ENCODE data around the gene BID. TPM values are rescaled to one million over a fixed set of nuclear protein-coding genes. Genes with fewer than 3 reads are reported as not detected.

The BID gene
- total and polyA plus RNA-seq, 2 of the 8 experiments (the other 6 are each of a cell fraction or from before 2014, with no cell fraction given), result 39.3 to 114 TPM

DNA sequence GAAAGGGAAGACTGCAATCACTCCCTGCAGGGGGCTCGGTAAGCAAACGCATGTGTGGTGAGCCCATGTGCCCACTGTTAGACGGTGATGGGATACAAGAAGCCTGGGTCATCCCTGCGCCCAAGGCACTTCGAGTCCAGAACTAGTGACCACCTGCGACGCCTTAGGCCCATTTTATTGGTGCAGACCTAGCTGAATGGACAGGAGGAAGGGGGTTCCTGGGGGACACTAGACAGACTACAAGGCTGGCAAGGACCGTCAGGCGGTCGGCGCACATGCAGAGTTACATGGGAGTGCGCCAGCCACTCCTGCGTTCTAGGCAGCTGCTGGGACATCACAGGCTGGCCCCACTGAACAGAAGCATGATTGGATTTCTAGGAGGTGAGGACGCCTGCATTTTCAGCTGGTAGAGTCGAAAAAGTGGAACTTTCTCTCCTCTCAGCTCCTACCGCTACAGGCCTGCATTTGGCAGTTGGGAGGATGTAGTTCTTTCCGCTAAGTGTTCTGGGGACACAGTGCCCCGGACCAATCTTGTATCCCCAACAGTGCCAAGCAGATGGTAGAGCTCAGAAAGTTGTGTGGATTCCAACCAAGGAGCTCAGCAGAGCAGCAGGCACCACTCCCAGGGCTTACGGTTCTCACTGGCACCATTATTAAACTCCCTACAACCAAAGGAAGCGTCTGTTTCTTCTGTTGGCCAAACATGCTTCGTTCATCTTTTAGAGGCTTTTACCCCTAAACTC, 35.7 kb downstream of the BID start:
- WGBS, 2 experiments (ENCODE audit: extremely low coverage in 1 of 2, insufficient coverage in 1 of 2, insufficient read length in 1 of 2, insufficient replicate concordance in 2 of 2, low coverage in 1 of 2, low lambda C conversion rate in 2 of 2, missing lambda C conversion rate in 1 of 2), result 95% methylated on average over 21 of the region's 21 CpGs; no CpG with 5 or more reads in 1 of the 2 experiments
- Histone ChIP-seq H4K5ac (ENCODE audit: insufficient read length, low read depth, low read length) (no peak overlapping the region), H3K79me1 (ENCODE audit: low read depth, low read length) (no peaks in the 10 kb centered on the region), H4K91ac (replicated peaks; ENCODE audit: insufficient read length, low read length) (no peak overlapping the region), H3K79me2 (ENCODE audit: control insufficient read depth in 1 of 2, insufficient read depth in 2 of 2, low read length in 2 of 2) (no peaks in the 10 kb centered on the region), H3K27me3 (replicated peaks in 1 of 4; ENCODE audit: control insufficient read depth in 3 of 4, extremely low read depth in 1 of 4, insufficient read depth in 3 of 4, low read length in 3 of 4) (no peaks in the 10 kb centered on the region), H3K4me3 (ENCODE audit: extremely low read depth in 1 of 4, insufficient read depth in 2 of 4, low read depth in 3 of 4, low read length in 4 of 4) (no peak overlapping the region), H3K18ac (ENCODE audit: extremely low read depth, low read length) (no peak overlapping the region), H3K27ac (ENCODE audit: low read depth, low read length) (no peak overlapping the region), H3K4me1 (replicated peaks in 1 of 4; ENCODE audit: control insufficient read depth in 3 of 4, insufficient read depth in 4 of 4, low read length in 3 of 4) (peaks cover 0 to 7% (median 3%) of the 10 kb centered on the region in 4 experiments; a peak in 4 of 7 replicates), H3K9me3 (ENCODE audit: insufficient read depth in 2 of 2, low read depth in 1 of 2, low read length in 1 of 2) (no peaks in the 10 kb centered on the region), H3K36me3 (ENCODE audit: control insufficient read depth in 2 of 4, insufficient read depth in 4 of 4, low read length in 3 of 4) (peaks cover 0 to 7% (median 5%) of the 10 kb centered on the region in 4 experiments; a peak in 5 of 8 replicates), H2BK20ac (ENCODE audit: low read length) (no peak overlapping the region), H3K23ac (ENCODE audit: insufficient read length) (no peak overlapping the region), H3K56ac (replicated peaks; ENCODE audit: insufficient read length, low read depth, low read length) (no peak overlapping the region), H2BK12ac (ENCODE audit: low read depth, low read length) (no peak overlapping the region), H3K4me2 (ENCODE audit: insufficient read depth in 1 of 2, low read depth in 2 of 2, low read length in 2 of 2) (no peak overlapping the region), H3K23me2 (ENCODE audit: low read depth, low read length) (no peaks in the 10 kb centered on the region), H3K4ac (replicated peaks; ENCODE audit: insufficient read length, low read depth, low read length) (no peak overlapping the region), H2BK5ac (ENCODE audit: low read depth, low read length) (no peak overlapping the region), H4K8ac (ENCODE audit: extremely low read depth, insufficient read depth, low read length) (no peak overlapping the region), H3K9ac (replicated peaks in 1 of 4; ENCODE audit: extremely low read depth in 1 of 4, low read depth in 3 of 4, low read length in 3 of 4) (no peak overlapping the region), H2BK15ac (ENCODE audit: low read length) (no peak overlapping the region), H2BK120ac (replicated peaks; ENCODE audit: low read depth, low read length) (no peak overlapping the region), H2AK5ac (ENCODE audit: low read depth, low read length) (no peak overlapping the region), H4K20me1 (replicated peaks in 1 of 2; ENCODE audit: control insufficient read depth in 1 of 2, insufficient read depth in 2 of 2, low read length in 2 of 2) (peaks cover 0 to 2% of the 10 kb centered on the region in 2 experiments), H2AFZ (ENCODE audit: low read length) (no peak overlapping the region), H3K14ac (ENCODE audit: insufficient read length) (no peak overlapping the region)
- DNase-seq (ENCODE audit: low read depth in 1 of 2, low spot score in 2 of 2) (no peak), FAIRE-seq (no peak)
- TF ChIP-seq BRCA1 (IDR thresholded peaks at IDR 0.05; ENCODE audit: low read depth, low read length) (no peak), SRF (IDR thresholded peaks at IDR 0.05; ENCODE audit: low read depth, low read length) (no peak), SP4 (IDR thresholded peaks at IDR 0.05; ENCODE audit: low read length) (no peak), CHD1 (IDR thresholded peaks at IDR 0.05; ENCODE audit: low read depth, low read length) (no peak), CBX5 (IDR thresholded peaks at IDR 0.05; ENCODE audit: low read depth, low read length) (no peak), SP1 (IDR thresholded peaks at IDR 0.05; ENCODE audit: low read depth, low read length) (no peak), TAF7 (optimal IDR thresholded peaks at IDR 0.05; ENCODE audit: borderline replicate concordance, low read depth, low read length) (no peak), TEAD4 (IDR thresholded peaks at IDR 0.05; ENCODE audit: low read depth, low read length) (no peak), HDAC6 (IDR thresholded peaks at IDR 0.05; ENCODE audit: low read depth, low read length) (no peak), RAD21 (IDR thresholded peaks at IDR 0.05 in 1 of 2, conservative IDR thresholded peaks at IDR 0.05 in 1 of 2; ENCODE audit: low read depth in 2 of 2, low read length in 2 of 2) (no peak), JUND (IDR thresholded peaks at IDR 0.05; ENCODE audit: low read length) (no peak), CREB1 (IDR thresholded peaks at IDR 0.05) (no peak)
- ChIA-PET CTCF (ENCODE audit: partially characterized antibody) (interaction anchor here (0.8 to 12.0 kb wide), 6 partner anchors 15 to 628 kb away, joined by 3 to 174 read pairs (median 4); no protein-coding TSS in a partner anchor), POLR2A (ENCODE audit: partially characterized antibody) (interaction anchor here (1.0 kb wide), 1 partner anchor 29 kb away, joined by 3 read pairs; no protein-coding TSS in a partner anchor)
